SKM-1 (cell line): ENCODE measurements around the gene THNSL1.
"Not testable (repeated sequence)": the region's sequence is repeated elsewhere in the genome, so short reads cannot be mapped to it uniquely, and the experiment has no call there.

ENCODE experiments used
- DNase-seq: peaks from one replicate; lab custom pipeline; 2025; ENCODE audit not compliant: unreplicated experiment; lab: John Stamatoyannopoulos, UW

The THNSL1 gene

GRCh38 chr10:25016376-25017153, at the start of gene THNSL1:
Gene THNSL1, plus strand, starts transcription at chr10:25016612. Its CDS starts 6,612 bp downstream, at chr10:25023224.
- peak; percentile 79 for DNase-seq

- DNase-seq = no peak
Measured at GRCh38 chr10:24966962-24967481, 49.4 kb upstream of the THNSL1 start.

- DNase-seq = no peak
Measured at GRCh38 chr10:24968349-24968748, 48.1 kb upstream of the THNSL1 start.

GRCh38 chr10:24968951-24969350, 47.5 kb upstream of the THNSL1 start:
- not testable (repeated sequence) for DNase-seq

- no peak for DNase-seq
Measured at GRCh38 chr10:24969841-24970281, 46.6 kb upstream of the THNSL1 start.

- no peak for DNase-seq
Measured at GRCh38 chr10:24971374-24971773, 45.0 kb upstream of the THNSL1 start.

- no peak for DNase-seq
Measured at GRCh38 chr10:24973163-24973562, 43.2 kb upstream of the THNSL1 start.

GRCh38 chr10:24974976-24975375, 41.4 kb upstream of the THNSL1 start:
- no peak for DNase-seq

- DNase-seq = no peak
Measured at GRCh38 chr10:24979685-24980084, 36.7 kb upstream of the THNSL1 start.

- no peak for DNase-seq
Measured at GRCh38 chr10:24981161-24981710, 35.2 kb upstream of the THNSL1 start.

- no peak for DNase-seq
Measured at GRCh38 chr10:24982319-24983112, 33.9 kb upstream of the THNSL1 start.

GRCh38 chr10:24983130-24983529, 33.3 kb upstream of the THNSL1 start:
- no peak for DNase-seq

GRCh38 chr10:24983946-24984345, 32.5 kb upstream of the THNSL1 start:
- DNase-seq = no peak

- DNase-seq = no peak
Measured at GRCh38 chr10:24984906-24985305, 31.5 kb upstream of the THNSL1 start.

- DNase-seq = no peak
Measured at GRCh38 chr10:24988831-24989640, 27.4 kb upstream of the THNSL1 start.

- no peak for DNase-seq
Measured at GRCh38 chr10:24989867-24990266, 26.5 kb upstream of the THNSL1 start.

GRCh38 chr10:24991298-24991697, 25.1 kb upstream of the THNSL1 start:
- DNase-seq = no peak

GRCh38 chr10:24992512-24993133, 23.8 kb upstream of the THNSL1 start:
- no peak for DNase-seq

GRCh38 chr10:24993237-24993958, 23.0 kb upstream of the THNSL1 start:
- no peak for DNase-seq

- DNase-seq = no peak
Measured at GRCh38 chr10:24995072-24995471, 21.3 kb upstream of the THNSL1 start.
